GM19043 (cell line): ENCODE data around the gene TFEB.

Experiments
- ATAC-seq: cut with Tn5 transposase; IDR thresholded peaks from one replicate; pipeline ENCODE4 v1.9.1; 2021; ENCODE audit warnings: low read depth; ENCODE audit not compliant: unreplicated experiment

The TFEB gene

GRCh38 chr6:41693281-41694240, 41.8 kb downstream of the TFEB start:
- no peak for ATAC-seq

- ATAC-seq = no peak
Measured at GRCh38 chr6:41692730-41693129, 42.7 kb downstream of the TFEB start.

GRCh38 chr6:41692080-41692675, 43.2 kb downstream of the TFEB start:
- ATAC-seq = no peak

- no peak for ATAC-seq
Measured at GRCh38 chr6:41691426-41692079, 43.9 kb downstream of the TFEB start.

GRCh38 chr6:41690541-41691330, 44.7 kb downstream of the TFEB start:
- ATAC-seq = no peak

- ATAC-seq = no peak
Measured at GRCh38 chr6:41689171-41690008, 46.0 kb downstream of the TFEB start.

- ATAC-seq = no peak
Measured at GRCh38 chr6:41688256-41688965, 47.0 kb downstream of the TFEB start.

- no peak for ATAC-seq
Measured at GRCh38 chr6:41687501-41688175, 47.8 kb downstream of the TFEB start.

- ATAC-seq = no peak
Measured at GRCh38 chr6:41685641-41686380, 49.6 kb downstream of the TFEB start.

- no peak for ATAC-seq
Measured at GRCh38 chr6:41684311-41685180, 50.9 kb downstream of the TFEB start.

GRCh38 chr6:41683523-41684310, 51.7 kb downstream of the TFEB start:
- ATAC-seq = peak; percentile 44

GRCh38 chr6:41683273-41683522, 52.2 kb downstream of the TFEB start:
- no peak for ATAC-seq

- no peak for ATAC-seq
Measured at GRCh38 chr6:41682497-41683272, 52.7 kb downstream of the TFEB start.

GRCh38 chr6:41682056-41682477, 53.3 kb downstream of the TFEB start:
- ATAC-seq = no peak

GRCh38 chr6:41680182-41680965, 55.0 kb downstream of the TFEB start:
- no peak for ATAC-seq
